Measurements from ENCODE around the gene MEG3.

MEG3 gene

GRCh38 chr14:100893228-100893601 lies 67.3 kb downstream of the MEG3 start:
- DNase-seq (ENCODE audit: extremely low read depth in 1 of 2, low read depth in 1 of 2) = no peak

DNA sequence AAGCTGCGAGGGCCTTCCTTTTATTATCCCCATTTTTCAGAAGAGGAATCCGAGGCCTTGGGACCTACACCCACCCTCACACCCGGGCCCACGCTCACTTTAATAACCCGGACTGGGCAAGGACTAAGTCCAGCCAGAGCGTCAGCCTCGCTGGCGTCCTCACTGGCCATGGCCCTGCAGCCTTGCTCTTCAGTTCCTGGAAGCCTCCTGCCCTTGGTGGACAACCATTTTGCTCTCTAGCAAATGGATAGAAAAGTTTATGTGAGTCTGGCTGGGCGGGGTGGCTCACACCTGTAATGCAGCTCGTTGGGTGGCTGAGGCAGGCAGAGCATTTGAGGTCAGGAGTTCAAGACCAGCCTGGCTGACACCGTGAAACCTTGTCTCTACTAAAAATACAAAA lies 67.8 kb downstream of the MEG3 start:
- DNase-seq (ENCODE audit: extremely low read depth in 1 of 2, low read depth in 1 of 2) = no peak

- DNase-seq (ENCODE audit: extremely low read depth in 1 of 2, low read depth in 1 of 2) = no peak
Measured at GRCh38 chr14:100894416-100894815, 68.5 kb downstream of the MEG3 start.

DNA sequence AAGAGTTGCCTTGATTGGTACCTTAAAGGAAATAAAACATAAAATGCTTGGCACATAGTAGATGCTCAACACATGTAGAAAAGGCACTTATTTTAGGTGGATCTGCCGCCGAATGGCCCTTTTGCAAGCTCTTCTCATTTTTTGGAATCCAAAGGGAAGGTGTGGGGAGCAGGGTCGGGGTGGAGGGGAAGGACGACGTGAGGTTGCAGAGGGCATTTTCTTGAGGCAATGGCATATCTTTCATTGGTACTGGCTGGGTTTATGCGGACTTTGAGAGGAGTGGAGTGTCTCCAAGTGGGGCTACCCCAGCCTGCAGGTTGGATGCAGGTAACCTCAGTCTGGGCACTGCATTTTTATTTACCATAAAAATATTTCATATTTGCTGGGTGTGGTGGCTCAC lies 69.5 kb downstream of the MEG3 start:
- DNase-seq (ENCODE audit: extremely low read depth in 1 of 2, low read depth in 1 of 2) = no peak

- no peak for DNase-seq (ENCODE audit: extremely low read depth in 1 of 2, low read depth in 1 of 2)
Measured at GRCh38 chr14:100896369-100897060, 70.6 kb downstream of the MEG3 start.

- no peak for DNase-seq (ENCODE audit: extremely low read depth in 1 of 2, low read depth in 1 of 2)
Measured at GRCh38 chr14:100898465-100898864, 72.5 kb downstream of the MEG3 start.

DNA sequence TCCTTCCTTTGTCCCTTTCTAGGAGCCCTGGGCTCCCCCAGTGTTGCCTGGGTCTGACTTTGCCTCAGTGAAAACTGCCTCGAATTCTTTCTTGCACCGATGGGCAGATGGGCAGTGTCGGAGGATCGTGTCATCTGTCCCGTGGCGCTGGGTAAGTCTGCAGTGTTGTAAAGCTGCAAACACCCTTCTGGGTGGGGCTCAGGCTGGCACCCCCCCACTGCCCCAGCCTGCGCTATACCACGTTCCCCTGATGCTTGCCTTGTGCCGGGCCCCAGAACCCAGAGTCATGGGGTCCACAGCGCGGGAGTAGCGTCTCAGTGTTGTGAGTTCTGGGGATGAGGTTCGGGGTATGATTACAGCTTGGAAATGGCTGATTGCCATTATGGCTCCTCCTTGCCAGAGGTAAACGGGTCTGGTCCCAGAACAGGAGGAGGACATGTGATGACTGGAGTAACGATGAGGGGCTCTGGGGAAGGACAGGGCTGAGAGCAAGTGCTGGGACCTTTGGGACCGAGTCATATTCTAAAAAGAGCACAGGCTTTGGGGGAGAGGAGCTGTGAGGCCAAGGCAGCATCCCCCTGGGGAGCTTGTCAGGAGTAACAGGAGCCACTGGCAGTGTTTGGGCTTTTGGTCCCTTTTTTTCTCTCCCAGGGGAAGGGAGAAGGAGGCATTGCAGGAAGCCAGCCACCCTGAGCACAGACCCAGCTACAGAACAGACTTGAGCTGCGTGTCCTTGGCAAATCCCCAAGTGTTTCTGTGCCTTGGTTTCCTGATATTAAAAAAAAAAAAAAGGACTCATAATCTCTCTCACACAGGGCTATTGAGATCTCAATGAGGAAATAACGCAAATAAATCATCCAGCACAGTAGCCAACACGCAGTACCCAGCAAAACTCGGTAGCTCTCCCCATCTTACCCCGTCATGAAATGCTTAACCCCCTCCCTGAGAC lies 73.3 kb downstream of the MEG3 start:
- no peak for DNase-seq (ENCODE audit: extremely low read depth in 1 of 2, low read depth in 1 of 2)

- DNase-seq (ENCODE audit: extremely low read depth in 1 of 2, low read depth in 1 of 2) = no peak
Measured at GRCh38 chr14:100899884-100900771, 74.2 kb downstream of the MEG3 start.

GRCh38 chr14:100900837-100901390 lies 75.0 kb downstream of the MEG3 start:
- no peak for DNase-seq (ENCODE audit: extremely low read depth in 1 of 2, low read depth in 1 of 2)

- DNase-seq (ENCODE audit: extremely low read depth in 1 of 2, low read depth in 1 of 2) = no peak
Measured at GRCh38 chr14:100901391-100902183, 75.7 kb downstream of the MEG3 start.

DNA sequence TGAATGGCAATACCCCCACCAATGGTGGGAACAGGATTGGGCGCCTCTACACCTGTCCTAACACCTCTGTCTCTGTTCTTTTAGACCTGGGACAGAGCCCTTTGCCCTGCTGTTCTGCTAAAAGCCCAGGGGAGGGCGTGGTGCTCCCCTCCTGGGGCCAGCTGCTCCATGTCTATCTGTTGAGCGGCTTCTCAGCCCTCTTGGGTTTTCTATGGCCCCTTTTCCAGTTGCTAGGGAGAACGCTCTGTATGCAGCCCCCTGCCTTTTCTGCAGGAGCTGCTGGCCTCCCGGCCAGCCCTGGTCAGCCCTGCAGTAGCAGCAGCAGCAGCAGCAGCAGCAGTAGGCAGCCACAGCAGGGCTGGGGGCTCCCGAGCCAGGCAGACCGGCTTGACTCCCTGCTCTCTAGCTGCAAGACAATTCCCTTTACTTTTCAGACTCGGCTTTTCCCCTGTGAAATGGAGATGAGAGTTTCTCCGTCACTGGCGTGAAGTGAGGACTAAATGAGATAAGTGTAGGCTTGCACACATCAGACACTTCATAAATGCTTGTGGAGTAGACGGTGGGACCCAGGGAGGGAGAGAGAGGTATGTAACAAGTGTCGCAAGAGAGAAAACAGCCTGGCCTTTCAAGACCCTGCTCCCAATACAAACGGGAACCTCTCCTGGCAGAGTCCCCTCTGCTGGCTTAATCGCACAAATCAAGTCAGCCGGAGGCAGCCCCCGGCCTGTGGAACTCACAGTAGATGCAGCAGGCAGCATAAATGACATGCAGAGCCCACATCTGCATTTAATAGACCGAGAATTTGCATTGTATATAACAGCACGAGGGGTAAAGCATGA lies 76.6 kb downstream of the MEG3 start:
- no peak for DNase-seq (ENCODE audit: extremely low read depth in 1 of 2, low read depth in 1 of 2)

DNA sequence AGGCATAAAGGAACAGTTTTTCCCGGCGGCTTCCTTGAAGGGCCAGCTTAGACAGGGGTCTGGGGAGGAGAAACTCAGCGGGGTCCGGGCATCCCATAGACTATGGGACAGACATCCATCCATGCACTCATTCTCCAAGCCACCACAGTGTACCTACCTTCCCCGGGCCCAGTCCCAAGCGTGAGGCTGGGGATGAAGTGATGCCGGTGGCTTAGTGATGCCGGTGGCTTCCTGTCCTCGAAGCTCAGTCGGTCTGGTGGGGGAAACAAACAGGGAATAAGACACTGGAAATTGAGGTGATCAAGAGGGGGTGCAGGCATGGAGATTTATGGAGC lies 77.2 kb downstream of the MEG3 start:
- no peak for DNase-seq (ENCODE audit: extremely low read depth in 1 of 2, low read depth in 1 of 2)

DNA sequence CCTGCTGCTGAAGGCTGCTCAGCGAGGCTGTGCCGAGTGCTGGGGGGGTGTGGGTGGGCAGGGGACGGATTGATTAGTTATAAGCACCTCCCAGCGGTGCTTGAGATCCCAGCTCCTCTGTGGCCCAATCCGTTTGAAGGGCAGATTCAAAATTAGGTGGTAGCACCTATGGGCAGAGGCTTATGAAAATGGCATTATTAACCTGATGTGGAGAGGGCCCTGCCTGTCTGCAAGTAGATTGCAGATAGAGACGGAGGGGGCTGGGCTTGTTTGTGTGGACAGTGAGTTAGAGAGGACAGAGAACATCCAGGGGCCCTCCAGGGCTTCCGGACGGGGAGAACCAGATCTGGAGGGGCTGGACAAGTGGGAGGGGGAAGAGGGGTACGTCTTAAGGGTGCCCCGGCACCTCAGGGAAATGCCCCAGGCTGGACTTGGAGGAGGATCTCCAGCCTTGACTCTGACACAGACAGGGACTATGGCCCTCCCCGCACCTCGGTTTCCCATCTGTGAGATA lies 77.8 kb downstream of the MEG3 start, which contains the start of gene RTL1:
RTL1 (minus strand) TSS at position 51 of the 514 bp plus-strand sequence. CDS start 18,934 bp downstream, outside the sequence.
- no peak for DNase-seq (ENCODE audit: extremely low read depth in 1 of 2, low read depth in 1 of 2)

- DNase-seq (ENCODE audit: extremely low read depth in 1 of 2, low read depth in 1 of 2) = no peak
Measured at GRCh38 chr14:100904307-100905087, 78.6 kb downstream of the MEG3 start.

GRCh38 chr14:100905166-100905565 lies 79.2 kb downstream of the MEG3 start:
- no peak for DNase-seq (ENCODE audit: extremely low read depth in 1 of 2, low read depth in 1 of 2)

DNA sequence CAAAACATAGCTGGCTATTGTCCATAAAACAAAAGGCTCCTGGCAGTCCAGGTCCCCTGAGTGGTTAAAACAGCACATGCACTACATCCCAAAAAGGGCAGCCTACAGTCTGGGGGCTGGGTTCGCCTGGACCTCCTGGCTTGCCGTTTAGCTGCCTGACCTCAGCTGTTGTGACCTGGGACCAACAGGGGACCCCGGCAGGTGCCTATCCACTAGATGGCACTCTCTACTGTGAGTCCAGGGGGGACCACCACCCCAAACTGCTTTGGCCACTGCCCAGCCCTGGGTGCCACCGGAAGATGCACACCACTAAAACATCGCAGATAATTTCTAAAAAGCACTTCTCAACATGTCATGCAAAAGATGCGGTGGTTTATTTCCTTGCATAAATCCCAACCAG lies 80.5 kb downstream of the MEG3 start:
- DNase-seq (ENCODE audit: extremely low read depth in 1 of 2, low read depth in 1 of 2) = no peak

- DNase-seq (ENCODE audit: extremely low read depth in 1 of 2, low read depth in 1 of 2) = no peak
Measured at GRCh38 chr14:100907240-100907639, 81.3 kb downstream of the MEG3 start.

DNA sequence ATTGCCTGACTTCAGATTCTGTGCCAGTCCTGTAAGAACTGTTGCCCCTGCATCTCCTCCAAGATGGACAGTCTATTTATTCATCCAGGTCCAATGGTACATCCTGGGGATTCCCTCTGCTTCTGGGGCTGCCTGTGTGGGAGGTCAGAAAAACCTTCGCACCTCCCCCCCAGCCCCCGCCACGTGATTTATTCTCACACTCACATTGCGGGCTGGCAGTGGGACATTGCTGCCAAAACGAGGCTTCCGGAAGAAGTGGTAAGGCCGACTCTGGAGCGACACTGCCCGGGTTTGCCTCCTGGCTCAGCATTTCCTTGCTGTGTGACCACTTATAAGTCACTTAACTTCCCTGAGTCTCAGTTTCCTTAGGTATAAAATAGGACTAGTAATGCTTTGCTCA lies 83.5 kb downstream of the MEG3 start:
- no peak for DNase-seq (ENCODE audit: extremely low read depth in 1 of 2, low read depth in 1 of 2)
